Panc1 (cell line): ENCODE results near the gene TCF3.

ENCODE experiments used
- CTCF ChIP-seq: fragments of 450-650 bp; IDR thresholded peaks from 2 replicates; pipeline ENCODE4 v1.5.1; 2017; ENCODE audit warnings: mild to moderate bottlenecking
- SIN3A ChIP-seq: IDR thresholded peaks from 2 replicates; pipeline ENCODE4 v1.6.1; 2012; ENCODE audit warnings: low read depth, mild to moderate bottlenecking, low read length, moderate library complexity, borderline replicate concordance; ENCODE audit not compliant: insufficient read depth
- TCF7L2 ChIP-seq: IDR thresholded peaks from 2 replicates; pipeline ENCODE4 v1.6.1; 2011; ENCODE audit warnings: mild to moderate bottlenecking, low read depth, low read length, inconsistent platforms

- TF ChIP-seq CTCF (no peak), TCF7L2 (no peak), SIN3A (no peak)
These were observed 23.1 kb downstream of the TCF3 start for GRCh38 chr19:1629256-1629808.
